HK-2 (cell line): ENCODE results near the gene ZNRF1.
A peak's percentile ranks its signal among the peaks of the same experiment; 100 is the strongest.

Source experiments
- DNase-seq: peaks from one replicate; pipeline ENCODE4 v3.0.0-alpha.2; 2018; ENCODE audit not compliant: unreplicated experiment

The ZNRF1 gene

GRCh38 chr16:75147968-75148310, 149.1 kb downstream of the ZNRF1 start:
- no peak for DNase-seq

GRCh38 chr16:75148311-75149195, 149.7 kb downstream of the ZNRF1 start, which contains the start of gene ZFP1:
Gene ZFP1 (plus strand): TSS chr16:75148524. CDS start chr16:75152952, 4,428 bp downstream.
- DNase-seq: peak; percentile 93

- no peak for DNase-seq
Measured at GRCh38 chr16:75151798-75152197, 153.0 kb downstream of the ZNRF1 start.

- no peak for DNase-seq
Measured at GRCh38 chr16:75152635-75153034, 153.8 kb downstream of the ZNRF1 start.

GRCh38 chr16:75160386-75160785, 161.6 kb downstream of the ZNRF1 start:
- no peak for DNase-seq
